GM19240 (cell line): ENCODE results near the gene NFE2L2.
"Not testable (repeated sequence)": the region's sequence is repeated elsewhere in the genome, so short reads cannot be mapped to it uniquely, and the experiment has no call there.

ENCODE experiments used
- DNase-seq: peaks from one replicate; pipeline ENCODE4 v3.0.0; 2011; ENCODE audit warnings: low spot score; ENCODE audit not compliant: insufficient read length

The NFE2L2 gene

DNA sequence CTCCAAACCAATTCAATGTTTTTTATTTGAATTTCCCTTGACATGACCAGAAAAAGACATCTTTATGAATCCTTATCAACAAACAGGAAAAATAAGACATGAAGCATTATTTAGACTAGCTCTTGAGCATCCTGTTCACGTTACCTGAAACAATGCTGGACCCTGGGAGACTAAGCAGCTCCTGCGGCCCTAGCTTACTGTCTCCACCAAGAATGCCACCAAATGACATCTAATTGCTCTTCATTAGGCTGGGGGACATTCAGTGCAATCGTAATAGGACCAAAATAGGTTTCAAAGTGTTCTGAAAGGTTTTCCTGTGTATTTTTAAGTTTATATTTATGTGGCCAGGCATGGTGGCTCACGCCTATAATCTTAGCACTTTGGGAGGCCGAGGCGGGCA, 25.5 kb downstream of the NFE2L2 start:
- DNase-seq, result no peak

DNA sequence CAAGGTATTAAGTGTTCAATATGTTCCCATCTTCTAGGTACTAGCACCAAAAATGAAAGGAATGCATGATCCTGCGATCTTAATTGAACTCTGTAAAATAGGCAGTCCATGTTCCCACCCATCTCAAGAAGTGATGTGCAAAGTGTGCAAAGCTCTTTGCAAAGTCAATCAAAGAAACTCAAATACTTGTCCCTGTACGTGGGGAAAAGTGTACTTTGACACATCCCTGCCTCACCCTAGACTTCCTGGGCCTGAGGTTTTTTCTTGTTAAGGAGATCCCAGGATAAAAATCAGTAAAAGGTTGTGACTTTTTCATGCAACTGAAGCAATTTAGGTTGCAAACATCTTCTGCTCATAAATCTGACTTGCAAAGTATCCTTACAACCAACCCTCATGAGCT, 26.6 kb downstream of the NFE2L2 start:
- no peak for DNase-seq

DNA sequence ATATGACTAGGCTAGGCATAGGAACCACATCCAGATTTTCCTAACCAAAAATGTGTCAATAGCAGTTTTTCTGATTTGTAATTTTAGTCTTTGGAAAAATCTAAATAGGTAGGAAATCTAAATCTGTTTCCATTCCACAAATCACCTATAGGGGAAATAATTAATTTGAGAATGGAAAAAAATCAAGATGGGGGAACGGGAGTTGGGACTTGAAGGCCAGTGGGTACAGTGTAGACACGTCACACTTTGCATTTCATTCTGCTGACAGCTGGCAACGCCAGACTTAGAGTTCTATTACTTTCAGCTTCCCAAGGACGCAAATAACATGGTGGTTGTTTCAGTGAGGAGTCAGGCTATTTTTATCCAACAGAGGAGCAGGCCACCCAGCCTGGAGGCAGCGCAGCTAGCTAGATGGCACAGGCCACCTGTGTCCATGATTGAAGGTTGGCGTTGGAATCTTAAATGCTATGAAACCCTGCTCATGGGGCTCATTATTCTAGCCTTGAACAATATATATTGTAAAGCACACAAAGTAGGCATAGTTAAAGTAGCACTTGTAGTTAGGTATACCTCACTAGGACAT, 28.6 kb downstream of the NFE2L2 start:
- DNase-seq, result no peak

DNA sequence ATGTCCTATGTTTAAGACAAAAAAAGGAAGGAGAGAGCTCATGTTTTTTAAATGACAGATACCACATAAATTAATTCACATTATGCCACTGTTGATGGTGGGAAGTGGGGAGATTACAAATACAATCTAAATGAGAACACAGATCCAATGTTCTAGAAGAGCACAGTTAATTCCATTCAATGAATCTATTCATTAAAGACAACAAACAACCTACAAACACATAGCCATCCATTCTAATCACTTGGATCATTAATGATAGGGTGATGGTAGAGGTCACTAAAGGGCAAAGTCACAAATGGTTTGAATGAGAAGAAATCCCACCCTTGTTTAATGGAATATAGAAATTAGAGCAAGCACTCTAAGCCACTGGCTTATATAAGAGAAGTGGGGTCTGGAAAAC, 30.3 kb downstream of the NFE2L2 start:
- no peak for DNase-seq

DNA sequence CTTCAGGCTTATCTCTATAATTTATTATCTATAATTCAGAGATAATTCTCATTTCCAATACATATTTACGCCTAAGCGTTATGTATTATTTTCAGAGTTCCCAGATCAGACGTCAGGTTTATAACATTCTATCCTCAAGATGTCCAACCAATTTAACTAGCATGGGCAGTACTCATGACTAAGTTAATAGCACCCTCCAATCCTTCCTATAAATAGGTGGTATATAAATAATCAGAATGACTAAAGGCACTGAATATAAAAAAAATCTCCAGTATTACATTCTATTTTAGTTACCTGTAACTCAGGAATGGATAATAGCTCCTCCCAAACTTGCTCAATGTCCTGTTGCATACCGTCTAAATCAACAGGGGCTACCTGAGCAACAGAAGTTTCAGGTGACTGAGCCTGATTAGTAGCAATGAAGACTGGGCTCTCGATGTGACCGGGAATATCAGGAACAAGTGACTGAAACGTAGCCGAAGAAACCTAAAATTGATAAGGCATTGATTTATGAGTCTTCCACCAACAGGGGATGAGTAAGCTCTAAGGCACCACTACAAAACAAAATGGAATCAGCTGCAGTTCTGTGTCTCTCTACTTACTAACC, 32.3 kb downstream of the NFE2L2 start:
- DNase-seq, result no peak

DNA sequence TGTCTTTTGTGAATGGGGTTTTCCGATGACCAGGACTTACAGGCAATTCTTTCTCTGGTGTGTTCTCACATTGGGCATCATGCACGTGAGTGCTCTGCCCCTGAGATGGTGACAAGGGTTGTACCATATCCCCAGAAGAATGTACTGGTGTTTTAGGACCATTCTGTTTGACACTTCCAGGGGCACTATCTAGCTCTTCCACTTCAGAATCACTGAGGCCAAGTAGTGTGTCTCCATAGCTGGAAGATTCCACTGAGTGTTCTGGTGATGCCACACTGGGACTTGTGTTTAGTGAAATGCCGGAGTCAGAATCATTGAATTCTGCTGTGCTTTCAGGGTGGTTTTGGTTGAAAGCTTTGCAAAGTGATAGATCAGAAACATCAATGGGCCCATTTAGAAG, 33.3 kb downstream of the NFE2L2 start:
- no peak for DNase-seq

DNA sequence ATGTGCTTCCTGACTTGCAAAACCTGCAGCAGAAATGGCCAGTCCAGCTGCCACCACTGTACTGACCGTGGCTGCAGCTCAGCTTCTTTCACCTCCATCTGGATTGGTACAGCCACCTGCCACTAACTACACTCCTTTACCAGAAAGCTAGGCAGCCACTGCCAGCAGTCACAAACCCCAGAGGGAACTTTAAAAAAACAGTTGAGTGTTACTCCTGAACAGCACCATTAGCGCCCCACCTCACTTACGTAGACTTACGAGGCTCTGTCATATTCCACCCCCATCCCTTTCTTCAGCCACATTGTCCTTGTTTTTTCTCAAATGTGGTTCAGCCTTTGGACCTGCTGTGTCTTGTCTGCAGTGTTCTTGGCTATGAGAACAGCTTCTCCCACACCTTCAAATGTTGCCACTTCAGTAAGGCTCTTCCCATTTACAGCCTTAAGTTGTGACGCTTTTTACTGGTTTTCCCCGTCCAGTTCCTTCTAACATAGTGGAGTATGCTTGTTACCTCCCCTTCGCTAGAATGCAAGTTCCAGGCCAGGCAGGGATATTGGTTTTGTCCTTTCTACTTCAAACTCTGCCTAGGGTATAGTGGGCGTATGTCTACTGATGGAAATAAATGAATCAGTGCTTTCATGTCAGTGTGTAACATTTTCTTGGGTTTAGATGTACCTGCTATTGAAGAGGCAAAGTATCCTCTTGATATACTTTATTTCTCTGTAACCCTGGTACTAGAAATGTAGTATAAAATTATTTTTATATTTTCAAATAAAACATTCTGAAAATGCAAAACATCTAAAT, 34.9 kb downstream of the NFE2L2 start:
- DNase-seq, result no peak

DNA sequence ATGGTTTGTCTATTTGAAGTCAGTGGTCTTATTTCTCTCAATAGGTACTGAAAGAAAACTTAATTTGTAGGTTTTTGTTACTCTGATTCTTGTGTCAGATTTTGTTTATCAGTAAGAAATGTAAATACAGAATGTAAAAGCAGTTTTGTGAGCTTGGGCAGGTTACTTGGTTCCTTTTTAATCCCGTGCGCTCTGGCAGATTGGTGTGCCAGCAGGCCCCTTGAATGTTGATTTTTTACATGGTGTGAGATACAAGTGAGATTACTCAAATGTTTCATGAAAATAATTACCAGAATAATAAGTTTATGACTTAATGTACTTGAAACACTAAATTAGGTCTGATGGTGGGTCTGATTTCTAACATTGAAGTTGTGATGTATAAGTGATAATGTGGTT, 38.6 kb downstream of the NFE2L2 start:
- DNase-seq, result no peak

DNA sequence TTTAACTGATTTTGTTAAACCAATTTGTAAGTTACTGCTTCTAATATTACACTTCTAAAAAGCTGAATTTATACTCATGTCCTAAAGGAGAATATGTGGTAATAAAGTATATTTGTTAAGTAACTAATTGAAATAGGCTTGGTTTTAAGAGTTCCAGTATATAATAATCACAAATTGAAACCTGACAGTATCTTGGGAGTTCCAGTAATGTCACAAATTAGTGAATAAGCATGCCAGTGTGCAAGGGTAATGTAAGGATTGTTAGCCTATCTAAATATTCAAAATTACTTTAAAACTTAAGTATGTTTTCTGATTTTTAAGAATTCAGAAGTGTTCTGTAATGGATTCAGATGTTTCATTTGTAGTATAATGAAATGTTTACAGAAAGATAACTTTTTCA, 41.1 kb downstream of the NFE2L2 start:
- not testable (repeated sequence) for DNase-seq

DNA sequence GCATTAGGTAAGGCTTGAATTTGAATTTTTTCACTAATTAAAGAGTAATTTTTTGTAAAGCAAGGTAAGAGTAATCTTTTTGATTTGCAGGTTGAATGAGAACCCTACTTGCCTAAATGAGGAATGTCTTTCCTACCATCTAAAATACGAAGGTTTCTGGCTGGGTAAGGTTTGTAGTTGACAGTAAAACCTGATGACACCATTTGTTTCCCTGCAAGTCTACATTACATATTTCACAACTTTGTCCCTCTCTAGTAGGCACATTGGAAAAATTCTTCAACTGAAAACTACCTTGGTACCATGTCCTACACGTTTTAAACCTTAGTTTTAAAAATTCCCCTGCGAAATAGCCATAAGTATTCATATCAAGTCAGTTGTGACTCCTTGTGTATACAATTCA, 42.6 kb downstream of the NFE2L2 start:
- no peak for DNase-seq

DNA sequence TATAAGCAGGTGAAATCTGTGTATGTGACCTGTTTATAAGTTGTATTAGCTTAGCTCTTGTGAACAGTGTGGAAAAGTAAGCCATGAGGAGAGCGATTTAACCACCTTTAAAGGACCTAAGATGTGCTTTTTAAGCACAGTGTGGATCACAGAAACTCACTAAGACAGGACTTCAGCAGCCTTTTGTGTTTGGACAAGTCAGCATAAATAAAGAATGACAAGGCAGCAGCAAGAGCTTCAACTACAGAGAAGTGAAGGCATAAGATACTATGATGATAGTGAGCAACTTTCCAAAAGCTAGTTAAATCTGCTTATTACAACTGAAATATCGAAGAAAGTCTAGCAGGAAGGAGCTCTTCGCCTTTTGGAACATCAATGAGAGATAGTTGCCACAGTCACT, 43.0 kb downstream of the NFE2L2 start:
- DNase-seq, result no peak

DNA sequence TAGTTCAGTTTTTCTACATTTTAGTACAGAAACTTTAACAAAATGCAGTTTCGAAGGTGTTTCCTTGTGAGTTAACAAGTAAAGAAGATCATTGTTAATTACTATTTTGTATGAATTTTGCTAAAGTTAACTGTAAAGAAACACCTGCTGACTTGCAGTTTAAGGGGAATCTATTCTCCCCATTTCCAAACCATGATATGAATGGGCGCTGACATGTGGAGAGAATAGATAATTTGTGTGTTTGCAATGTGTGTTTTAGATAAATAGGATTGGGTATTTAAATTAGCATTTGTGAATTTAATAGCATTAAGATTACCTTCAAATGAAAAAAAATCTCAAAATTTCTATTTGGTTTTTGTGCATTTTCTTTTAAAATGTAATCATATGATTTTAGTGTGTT, 44.7 kb downstream of the NFE2L2 start:
- DNase-seq, result not testable (repeated sequence)

DNA sequence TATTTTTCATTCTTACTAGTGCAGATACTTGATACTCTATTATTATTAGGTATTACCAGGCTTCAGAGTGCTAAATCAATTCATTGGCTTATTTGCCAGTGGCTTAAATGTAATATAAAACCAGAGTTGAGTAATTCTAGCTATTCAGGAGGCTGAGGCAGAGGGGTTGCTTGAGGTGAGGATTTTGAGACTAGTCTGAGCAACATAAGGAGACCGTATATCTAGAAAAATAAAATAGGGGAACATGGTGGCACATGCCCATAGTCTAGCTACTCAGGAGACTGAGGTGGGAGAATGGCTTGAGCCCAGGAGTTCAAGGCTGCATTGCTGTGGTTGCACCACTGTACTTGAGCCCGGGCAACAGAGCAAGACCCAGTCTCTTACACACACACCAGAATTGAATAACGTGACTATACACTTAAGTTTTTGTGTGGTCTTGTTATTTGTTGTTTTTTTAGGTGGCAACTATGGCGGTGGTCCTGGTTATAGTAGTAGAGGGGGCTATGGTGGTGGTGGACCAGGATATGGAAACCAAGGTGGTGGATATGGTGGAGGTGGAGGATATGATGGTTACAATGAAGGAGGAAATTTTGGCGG, 47.2 kb downstream of the NFE2L2 start:
- no peak for DNase-seq

DNA sequence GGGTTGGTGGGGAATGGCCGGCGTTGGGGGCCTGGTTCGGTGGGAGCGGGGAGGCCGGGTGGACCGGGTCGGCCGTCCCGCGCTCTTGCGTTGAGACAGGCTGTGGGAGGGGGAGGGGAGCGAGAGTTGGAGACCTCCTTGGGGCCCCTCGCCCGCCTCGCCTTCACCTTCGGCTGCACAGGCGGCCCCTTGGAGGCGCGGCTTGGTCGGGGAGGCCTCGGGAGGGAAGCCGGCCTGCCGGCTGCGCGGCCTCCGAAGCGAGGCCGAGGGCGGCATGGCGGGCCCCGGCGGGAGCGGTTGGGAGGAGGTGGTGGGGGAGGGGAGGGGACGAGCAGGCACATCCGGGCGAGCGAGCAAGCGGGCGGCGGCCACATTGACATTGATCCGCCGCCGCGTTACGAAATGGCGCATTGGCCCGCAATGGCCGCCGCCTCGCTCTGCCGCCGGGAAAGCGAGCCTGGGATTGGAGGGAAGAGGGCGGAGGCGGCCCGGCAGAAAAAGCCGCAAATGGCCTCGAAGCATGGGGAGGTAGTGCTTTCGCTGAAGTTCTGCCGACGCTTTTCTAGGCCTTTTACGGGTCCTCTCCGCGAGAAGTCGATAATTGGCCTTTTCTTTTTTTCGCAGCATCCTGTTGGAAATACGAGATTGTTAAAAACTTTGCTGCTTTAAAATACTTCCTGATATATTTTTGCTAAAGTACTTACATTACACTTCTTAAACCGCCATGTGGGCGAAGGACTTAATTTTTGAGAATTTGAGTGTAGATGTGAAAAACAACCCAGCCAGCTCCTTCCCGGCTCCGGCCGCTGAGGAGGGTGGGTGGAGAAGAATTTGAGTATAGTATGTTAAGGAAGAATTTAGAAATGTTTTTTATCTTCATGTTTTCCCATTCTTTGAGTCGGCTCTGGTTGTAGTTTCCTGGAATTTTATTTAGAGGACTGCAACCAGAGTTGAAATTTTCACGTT, 51.4 kb downstream of the NFE2L2 start:
- DNase-seq, result peak; percentile 36

DNA sequence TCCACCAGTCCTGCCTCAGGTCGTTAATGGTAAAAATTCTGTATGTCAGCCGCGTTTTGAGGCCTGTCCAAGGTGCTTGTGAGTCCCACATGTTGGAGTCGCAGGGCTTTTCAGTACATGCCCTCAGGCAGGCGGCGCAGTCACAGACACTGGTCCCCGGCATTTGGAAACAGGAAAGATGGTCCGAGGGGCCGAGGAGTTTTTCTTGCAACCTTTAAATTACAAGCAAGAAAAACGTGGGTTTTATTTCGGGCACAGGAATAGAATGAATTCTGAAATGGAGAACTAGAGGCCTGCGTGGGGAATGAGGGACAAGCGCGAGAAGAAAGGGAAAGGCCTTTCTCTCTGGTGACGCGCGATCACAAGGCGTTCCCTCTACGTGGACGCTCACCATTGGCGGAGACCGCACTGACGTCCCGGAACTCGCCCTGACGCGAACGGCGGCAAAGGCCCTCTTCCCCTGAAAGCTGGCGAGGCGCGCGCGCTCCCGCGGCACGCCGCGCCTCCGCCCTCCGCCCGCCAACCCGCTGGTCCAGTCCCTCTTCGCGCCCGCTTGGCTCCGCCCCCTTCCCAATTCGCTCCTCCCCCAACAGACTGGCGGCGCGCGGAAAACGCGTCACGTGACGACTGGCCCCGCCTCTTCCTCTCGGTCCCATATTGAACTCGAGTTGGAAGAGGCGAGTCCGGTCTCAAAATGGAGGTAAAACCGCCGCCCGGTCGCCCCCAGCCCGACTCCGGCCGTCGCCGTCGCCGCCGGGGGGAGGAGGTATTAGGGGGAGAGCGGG, 52.2 kb downstream of the NFE2L2 start, which contains the start of gene HNRNPA3:
TSS of gene HNRNPA3 (plus strand) at position 689 of the 785 bp plus-strand sequence. CDS start at position 695, 6 bp downstream.
- DNase-seq, result peak; percentile 79

DNA sequence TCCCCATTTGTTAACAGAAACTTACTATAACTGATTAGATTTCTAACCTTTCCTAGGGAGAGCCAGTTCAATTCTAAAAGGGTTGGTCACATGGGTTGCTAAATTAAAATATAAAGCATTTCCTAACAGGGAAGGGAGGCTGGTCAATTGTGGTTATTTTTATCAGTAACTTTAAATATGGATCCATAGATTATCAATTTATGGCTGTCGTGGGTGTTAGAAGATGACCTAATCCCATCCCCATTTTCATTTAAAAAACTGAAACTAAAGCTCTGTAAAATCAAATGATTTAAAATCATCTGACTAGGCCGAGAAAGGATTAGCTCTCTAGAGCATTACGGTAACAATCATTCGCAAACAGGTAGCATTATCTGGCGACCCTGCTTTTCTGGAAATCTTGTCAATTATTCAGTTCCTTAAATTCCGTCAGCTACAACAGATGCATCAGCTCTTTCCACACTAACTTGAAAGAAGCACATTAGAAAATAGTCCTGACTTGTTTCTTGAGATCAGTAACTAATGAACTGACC, 52.9 kb downstream of the NFE2L2 start:
- no peak for DNase-seq

DNA sequence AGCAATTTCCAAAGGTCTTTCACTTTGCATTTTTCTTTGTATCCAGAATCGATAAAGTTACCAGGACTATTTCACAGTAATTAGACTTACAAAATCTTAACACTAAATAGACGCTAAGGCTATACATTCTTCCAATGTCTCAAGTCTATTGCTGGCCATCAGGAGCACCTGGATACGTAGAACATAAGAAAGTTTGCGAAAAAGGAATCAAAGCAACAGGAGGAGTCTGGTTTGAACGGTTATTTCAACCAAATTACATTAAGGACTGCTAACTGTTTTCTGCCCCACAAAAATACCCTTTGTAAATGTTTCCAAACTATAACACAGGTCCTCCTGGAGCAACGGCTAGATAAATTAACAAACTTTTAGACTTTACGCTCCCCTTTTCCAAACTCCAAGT, 53.4 kb downstream of the NFE2L2 start:
- DNase-seq, result no peak

DNA sequence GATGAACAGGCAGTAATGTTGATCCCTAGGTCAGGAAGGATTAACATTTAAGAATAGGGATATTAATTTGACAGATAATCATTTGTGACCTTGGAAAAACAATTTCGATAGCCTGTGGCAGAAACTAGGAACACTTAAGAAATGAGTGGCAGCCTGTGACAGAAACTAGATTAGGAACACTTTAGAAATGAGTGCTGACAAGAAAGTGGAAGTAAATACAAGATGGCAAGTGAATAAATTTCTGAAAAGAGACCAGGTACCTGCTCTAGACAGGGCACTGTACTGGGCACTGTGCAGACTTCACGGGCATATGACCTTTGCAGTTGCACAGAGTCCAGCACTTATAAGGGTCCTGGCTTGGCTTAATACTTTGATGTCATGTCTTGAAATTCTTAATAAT, 57.4 kb downstream of the NFE2L2 start:
- DNase-seq, result peak; percentile 25

DNA sequence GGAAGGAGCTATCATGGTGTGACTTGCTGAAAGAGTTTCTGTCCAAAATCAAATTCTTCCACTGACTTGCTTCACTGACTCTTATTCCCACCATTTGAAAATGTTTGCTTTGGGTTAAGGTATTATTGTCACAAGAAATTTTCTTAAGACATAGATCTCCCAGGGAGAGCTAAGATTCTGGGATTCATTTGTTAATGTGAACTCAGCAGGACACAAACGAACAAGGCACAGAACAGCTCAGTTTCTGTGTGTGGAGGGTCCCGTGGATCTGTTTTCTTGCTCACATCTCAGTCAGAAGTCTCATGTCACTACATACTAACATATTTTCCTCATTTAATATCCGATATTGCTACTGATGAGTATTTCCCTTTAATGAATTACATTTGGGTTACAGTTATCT, 60.1 kb downstream of the NFE2L2 start:
- DNase-seq, result no peak

DNA sequence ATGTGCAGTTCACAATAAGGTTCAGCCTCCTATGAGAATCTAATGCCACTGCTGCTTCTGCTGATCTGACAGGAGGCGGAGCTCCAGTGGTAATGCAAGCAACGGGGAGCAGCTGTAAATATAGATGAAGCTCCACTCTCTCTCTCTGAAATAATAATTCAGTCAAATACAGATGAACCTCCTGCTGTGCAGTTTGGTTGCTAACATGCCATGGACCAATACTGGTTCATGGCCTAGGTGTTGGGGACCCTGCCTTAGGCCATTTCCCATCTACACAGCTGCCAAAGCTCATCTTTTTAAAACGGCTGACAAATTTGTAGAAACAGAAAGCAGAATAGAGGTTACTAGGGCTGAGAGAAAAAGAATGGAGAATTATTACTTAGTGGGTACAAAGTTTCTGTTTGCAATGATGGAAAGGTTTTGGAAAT, 62.6 kb downstream of the NFE2L2 start:
- DNase-seq, result no peak
